Lower leg skin (tissue), 3 donors: ENCODE measurements around the gene TNS3.

Experiments
- CTCF ChIP-seq, 3 donors: fragments of 450-650 bp; IDR thresholded peaks; one replicate each; pipeline ENCODE4 v1.5.1; 2016; ENCODE audit warnings: antibody characterized with exemption in 3 of 3, mild to moderate bottlenecking in 3 of 3, moderate library complexity in 2 of 3
- POLR2A ChIP-seq, 2 donors: fragments of 450-650 bp; IDR thresholded peaks; one replicate each; pipeline ENCODE4 v1.6.1; 2016 to 2017; ENCODE audit warnings: antibody characterized with exemption in 2 of 2, mild to moderate bottlenecking in 1 of 2, moderate library complexity in 1 of 2

- TF ChIP-seq POLR2A (IDR thresholded peaks at IDR 0.05) = no peak
- TF ChIP-seq CTCF (IDR thresholded peaks at IDR 0.05) = no peak
These were observed 24.1 kb upstream of the TNS3 start for GRCh38 chr7:47605816-47606575.
